Type B pancreatic cell (in vitro differentiated cells): ENCODE measurements around the gene ZNG1F. TPM values are rescaled to one million over a fixed set of nuclear protein-coding genes. Genes with fewer than 3 reads are reported as not detected.
"Not testable (repeated sequence)": the region's sequence is repeated elsewhere in the genome, so short reads cannot be mapped to it uniquely, and the experiment has no call there.

Experiments used
- DNase-seq: peaks from one replicate; pipeline ENCODE4 v3.0.0; 2021; ENCODE audit warnings: mixed read lengths; ENCODE audit not compliant: unreplicated experiment; ENCODE audit errors: extremely low spot score
- H3K27ac Mint-ChIP-seq: 2 replicates; pipeline ENCODE4 v1.8.0; 2021; ENCODE audit warnings: mild to moderate bottlenecking, mixed read lengths
- H3K27me3 Mint-ChIP-seq: 2 replicates; pipeline ENCODE4 v1.8.0; 2021; ENCODE audit warnings: mixed read lengths
- H3K36me3 Mint-ChIP-seq: 2 replicates; pipeline ENCODE4 v1.8.0; 2021; ENCODE audit warnings: mixed read lengths
- H3K4me1 Mint-ChIP-seq: one replicate; pipeline ENCODE4 v1.8.0; 2021; ENCODE audit warnings: mixed read lengths; ENCODE audit not compliant: unreplicated experiment
- H3K4me3 Mint-ChIP-seq: 2 replicates; pipeline ENCODE4 v1.8.0; 2021; ENCODE audit warnings: mild to moderate bottlenecking, mixed read lengths
- H3K9me3 Mint-ChIP-seq: 2 replicates; pipeline ENCODE4 v1.8.0; 2021; ENCODE audit warnings: mixed read lengths
- total RNA-seq: library from RNA; stranded (reverse); gene quantifications from 2 replicates; pipeline ENCODE4 v1.2.1, GENCODE V29; 2021; ENCODE audit warnings: low replicate concordance

The ZNG1F gene
- total RNA-seq, 1 donor from 2014 or later, result 15.8 TPM

- not testable (repeated sequence) for H3K9me3 Mint-ChIP-seq, H3K27ac Mint-ChIP-seq, H3K36me3 Mint-ChIP-seq
These were observed 47.2 kb downstream of the ZNG1F start for GRCh38 chr9:41141878-41142277.

GRCh38 chr9:41128581-41128980 is 60.5 kb downstream of the ZNG1F start, which contains the start of gene FOXD4L6:
FOXD4L6 (minus strand) TSS chr9:41128681; CDS start chr9:41128383, 298 bp downstream.
- not testable (repeated sequence) for H3K4me3 Mint-ChIP-seq, H3K9me3 Mint-ChIP-seq, H3K27me3 Mint-ChIP-seq, H3K36me3 Mint-ChIP-seq, DNase-seq, H3K27ac Mint-ChIP-seq, H3K4me1 Mint-ChIP-seq

More at GRCh38 chr9:41141878-41142277, 47.2 kb downstream of the ZNG1F start:
- not testable (repeated sequence) for H3K4me3 Mint-ChIP-seq, H3K4me1 Mint-ChIP-seq, H3K27me3 Mint-ChIP-seq, DNase-seq

DNA sequence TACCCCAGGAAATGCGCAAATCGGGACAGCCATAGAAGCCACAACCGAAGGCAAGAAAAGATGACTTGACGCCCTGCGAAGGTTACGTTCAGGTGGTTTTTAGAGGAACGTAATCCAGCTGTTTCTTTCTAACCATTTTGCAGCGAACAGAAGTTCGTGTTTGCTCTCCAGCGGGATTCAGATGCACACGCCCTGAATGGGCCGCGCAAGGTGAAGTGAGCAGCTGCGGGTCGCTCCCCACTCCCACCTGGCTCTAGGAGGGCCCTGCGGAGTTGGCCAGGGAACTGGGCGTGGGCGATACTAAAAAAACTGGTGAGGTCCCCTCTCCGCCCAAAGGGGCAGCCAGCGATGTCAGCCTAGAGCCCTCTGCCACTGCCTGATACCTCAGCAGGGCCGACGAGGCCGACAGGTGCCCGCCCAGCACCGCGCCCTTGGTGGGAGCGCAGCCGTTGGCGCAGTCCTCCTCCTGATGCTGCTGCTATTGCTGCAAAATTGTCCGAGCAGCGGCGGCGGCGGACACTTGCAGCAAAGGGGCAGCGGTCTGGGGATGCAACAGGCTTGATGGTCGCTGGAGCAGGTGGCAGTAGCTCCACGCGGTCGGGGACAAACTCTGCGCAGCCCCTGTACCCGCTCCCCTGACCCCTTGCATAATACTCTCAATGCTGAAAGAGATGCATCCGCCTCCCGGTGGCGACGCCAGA is 62.2 kb downstream of the ZNG1F start:
- DNase-seq, H3K27ac Mint-ChIP-seq, H3K27me3 Mint-ChIP-seq, H3K4me3 Mint-ChIP-seq, H3K9me3 Mint-ChIP-seq, H3K36me3 Mint-ChIP-seq, H3K4me1 Mint-ChIP-seq: not testable (repeated sequence)

DNA sequence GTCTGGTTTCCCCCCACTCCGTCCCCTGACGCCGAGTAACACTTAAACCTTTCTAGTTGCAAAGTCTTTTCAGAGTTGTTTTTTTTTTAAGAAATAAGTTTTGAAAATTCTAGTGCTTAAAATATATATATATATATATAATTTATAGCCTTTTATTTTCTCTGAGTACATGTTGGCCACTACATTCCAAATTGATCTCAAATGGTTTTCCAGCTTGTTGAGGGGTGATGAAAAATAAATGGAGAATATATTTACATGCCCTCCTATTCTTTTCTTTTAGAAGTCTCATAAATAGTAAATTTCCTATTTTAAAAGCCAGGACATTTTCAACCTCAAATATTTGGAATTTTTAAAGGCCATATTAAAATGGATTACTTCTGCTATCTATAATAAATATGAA is 63.2 kb downstream of the ZNG1F start:
- DNase-seq, H3K4me1 Mint-ChIP-seq, H3K27me3 Mint-ChIP-seq, H3K9me3 Mint-ChIP-seq, H3K27ac Mint-ChIP-seq, H3K36me3 Mint-ChIP-seq, H3K4me3 Mint-ChIP-seq: not testable (repeated sequence)

DNA sequence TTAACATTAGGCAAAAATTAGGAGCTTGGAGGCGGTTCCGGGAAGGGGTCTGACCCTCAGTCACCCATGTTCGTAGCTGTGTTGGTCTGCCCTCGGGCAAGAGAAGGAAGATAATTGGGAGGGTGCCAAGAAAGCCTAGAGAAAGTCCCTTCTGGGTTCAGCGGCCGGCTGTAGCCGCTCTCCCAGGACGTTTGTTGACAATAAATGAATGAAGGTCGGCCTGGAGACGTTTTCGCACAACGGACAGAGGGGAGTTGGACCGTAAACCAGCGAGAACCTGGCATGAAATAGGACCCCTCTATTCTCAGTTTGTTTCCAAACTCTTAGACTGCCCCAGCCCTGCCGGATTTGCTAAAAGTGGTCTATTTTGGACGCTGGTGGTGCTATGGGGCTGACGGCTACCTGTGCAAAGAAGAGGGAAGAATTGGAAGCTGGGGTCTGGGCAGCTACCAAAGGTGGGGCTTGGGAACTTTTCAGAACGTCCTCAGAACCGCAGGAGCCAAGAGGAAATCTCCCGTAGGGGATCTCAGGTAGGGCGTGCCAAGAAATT is 63.9 kb downstream of the ZNG1F start:
- H3K36me3 Mint-ChIP-seq, H3K27ac Mint-ChIP-seq, H3K4me1 Mint-ChIP-seq, H3K9me3 Mint-ChIP-seq, H3K4me3 Mint-ChIP-seq, DNase-seq, H3K27me3 Mint-ChIP-seq: not testable (repeated sequence)

DNA sequence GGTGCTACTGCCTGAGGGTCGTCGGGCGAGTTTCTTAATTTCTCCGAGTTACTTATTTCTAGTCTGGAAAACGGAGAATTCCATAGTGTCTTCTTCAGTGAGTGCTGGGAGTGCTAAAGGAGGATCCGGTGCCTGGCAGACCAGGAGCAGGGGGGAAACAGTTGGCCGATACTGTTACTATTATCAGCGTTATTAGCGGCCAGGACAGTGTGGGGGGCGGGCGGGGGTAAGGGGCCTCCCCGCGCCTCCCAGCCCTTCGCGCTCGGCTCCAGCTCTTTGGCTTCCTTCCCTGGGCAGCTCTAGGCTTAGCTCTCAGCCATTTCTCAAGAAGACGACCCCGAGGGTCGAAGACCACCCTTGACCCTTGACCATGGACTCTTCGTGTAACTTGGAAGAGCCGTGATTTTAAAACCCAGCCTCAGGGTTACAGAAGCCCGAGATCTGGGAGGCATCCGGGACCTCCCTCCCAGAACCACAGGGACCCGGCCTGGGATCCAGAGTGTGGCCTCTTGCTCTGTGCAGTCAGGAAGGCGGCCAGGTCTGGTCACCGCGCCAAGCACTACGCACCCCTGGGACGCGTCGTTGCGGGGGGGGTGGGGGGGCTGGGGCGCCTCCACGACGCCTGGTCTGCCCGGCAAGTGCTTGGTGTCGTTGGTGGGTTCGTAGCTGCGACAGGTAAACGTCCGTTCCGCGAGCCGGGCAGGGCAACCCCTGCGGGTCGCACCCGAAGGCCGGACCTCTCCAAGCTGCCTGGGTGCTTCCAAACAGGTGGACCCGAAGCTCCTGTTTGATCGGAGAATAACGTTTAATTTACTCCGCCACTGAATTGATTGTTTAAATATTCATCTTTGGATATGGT is 64.6 kb downstream of the ZNG1F start:
- not testable (repeated sequence) for H3K4me3 Mint-ChIP-seq, H3K36me3 Mint-ChIP-seq, H3K27me3 Mint-ChIP-seq, H3K9me3 Mint-ChIP-seq, H3K4me1 Mint-ChIP-seq, H3K27ac Mint-ChIP-seq, DNase-seq

DNA sequence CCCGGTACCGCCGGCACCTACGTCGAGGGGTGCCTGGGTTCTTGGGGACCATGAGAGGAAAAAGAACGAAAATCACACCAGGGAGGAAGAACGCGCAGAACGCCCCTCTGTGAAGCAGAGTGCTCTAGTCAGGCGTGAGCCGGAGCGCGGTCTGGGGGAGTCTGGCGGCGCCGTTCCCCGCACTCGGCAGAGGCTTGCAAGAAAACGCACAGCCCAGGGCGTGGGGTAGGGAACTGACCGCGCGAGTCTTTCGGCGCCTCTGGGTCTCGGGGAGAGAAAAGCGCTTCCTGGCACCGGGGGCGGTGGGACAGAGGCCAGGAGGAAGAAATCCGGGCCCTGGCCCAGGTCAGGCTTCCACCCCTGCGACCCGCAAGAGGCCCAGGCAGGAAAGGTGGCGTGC is 65.3 kb downstream of the ZNG1F start:
- not testable (repeated sequence) for H3K9me3 Mint-ChIP-seq, H3K4me1 Mint-ChIP-seq, H3K27me3 Mint-ChIP-seq, DNase-seq, H3K36me3 Mint-ChIP-seq, H3K27ac Mint-ChIP-seq, H3K4me3 Mint-ChIP-seq

DNA sequence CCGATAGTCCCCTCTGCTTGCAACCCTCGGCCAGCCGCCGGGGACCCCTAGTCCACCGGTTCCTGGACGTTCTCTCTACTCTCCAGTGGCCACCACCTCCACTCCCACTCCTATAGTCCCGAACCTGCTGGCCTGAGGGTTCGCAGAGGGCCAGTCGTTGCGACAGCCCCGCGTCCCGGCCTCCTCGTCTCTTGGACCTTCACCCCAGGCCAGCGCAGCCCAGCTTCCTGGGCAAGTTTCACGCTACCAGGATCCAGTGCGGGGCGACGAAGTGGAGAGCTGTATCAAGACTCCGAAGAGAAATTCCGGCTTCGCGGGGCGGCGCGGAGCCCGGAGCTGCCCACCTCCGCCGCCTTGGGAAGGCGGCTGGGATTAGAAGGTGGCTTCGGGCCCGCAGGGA is 65.7 kb downstream of the ZNG1F start:
- not testable (repeated sequence) for H3K4me3 Mint-ChIP-seq, H3K4me1 Mint-ChIP-seq, H3K9me3 Mint-ChIP-seq, H3K36me3 Mint-ChIP-seq, H3K27me3 Mint-ChIP-seq, H3K27ac Mint-ChIP-seq, DNase-seq

GRCh38 chr9:41120696-41121095 is 68.4 kb downstream of the ZNG1F start:
- not testable (repeated sequence) for H3K4me1 Mint-ChIP-seq, H3K36me3 Mint-ChIP-seq, H3K4me3 Mint-ChIP-seq, H3K27me3 Mint-ChIP-seq, H3K27ac Mint-ChIP-seq, DNase-seq, H3K9me3 Mint-ChIP-seq

DNA sequence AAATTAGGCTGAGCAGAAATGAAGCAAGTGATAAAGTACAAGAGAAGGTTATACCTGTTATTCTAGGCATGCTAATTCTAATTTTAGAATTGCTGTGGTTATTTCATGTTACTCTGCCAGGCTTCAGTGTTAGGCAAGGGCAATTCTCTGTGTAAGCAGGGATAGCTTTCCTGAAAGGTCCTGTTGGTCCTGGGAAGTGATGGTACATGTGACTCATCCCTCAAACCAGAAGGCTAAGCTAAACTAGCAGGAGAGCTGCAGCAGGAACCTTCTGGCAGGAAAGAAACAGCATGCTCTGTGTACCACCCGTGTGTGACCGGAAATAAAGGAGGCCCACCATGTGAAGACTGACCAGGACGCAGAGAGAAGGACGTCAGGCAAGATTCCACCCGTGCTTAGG is 69.4 kb downstream of the ZNG1F start:
- not testable (repeated sequence) for H3K4me3 Mint-ChIP-seq, DNase-seq, H3K36me3 Mint-ChIP-seq, H3K9me3 Mint-ChIP-seq, H3K4me1 Mint-ChIP-seq, H3K27me3 Mint-ChIP-seq, H3K27ac Mint-ChIP-seq

DNA sequence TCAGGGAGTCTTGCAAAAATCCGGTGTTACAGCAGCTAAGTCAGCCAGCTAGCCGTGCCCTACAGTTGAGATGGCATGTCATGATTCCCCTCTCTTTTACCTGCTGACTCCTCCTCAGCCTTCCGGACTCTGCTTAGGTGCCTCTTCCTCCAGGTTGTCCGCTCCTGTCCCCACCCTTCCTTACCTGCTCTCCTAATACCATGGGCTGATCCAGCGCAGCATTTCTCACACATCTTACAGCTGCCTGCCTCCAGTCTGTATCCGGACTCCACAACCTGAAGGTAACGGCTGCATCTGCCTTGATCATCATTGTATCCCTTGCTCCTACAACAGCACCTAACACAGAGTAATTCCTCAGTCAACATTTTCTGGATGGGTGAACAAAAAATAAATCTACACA is 69.8 kb downstream of the ZNG1F start:
- H3K36me3 Mint-ChIP-seq, H3K9me3 Mint-ChIP-seq, H3K4me1 Mint-ChIP-seq: not testable (repeated sequence)

GRCh38 chr9:41113348-41113747 is 75.8 kb downstream of the ZNG1F start:
- not testable (repeated sequence) for H3K4me1 Mint-ChIP-seq, H3K27me3 Mint-ChIP-seq, H3K9me3 Mint-ChIP-seq, DNase-seq, H3K36me3 Mint-ChIP-seq, H3K4me3 Mint-ChIP-seq, H3K27ac Mint-ChIP-seq

More for the DNA sequence above, 69.8 kb downstream of the ZNG1F start:
- H3K27ac Mint-ChIP-seq, H3K4me3 Mint-ChIP-seq, H3K27me3 Mint-ChIP-seq, DNase-seq: not testable (repeated sequence)

GRCh38 chr9:41111414-41111813 is 77.7 kb downstream of the ZNG1F start:
- not testable (repeated sequence) for H3K4me1 Mint-ChIP-seq

DNA sequence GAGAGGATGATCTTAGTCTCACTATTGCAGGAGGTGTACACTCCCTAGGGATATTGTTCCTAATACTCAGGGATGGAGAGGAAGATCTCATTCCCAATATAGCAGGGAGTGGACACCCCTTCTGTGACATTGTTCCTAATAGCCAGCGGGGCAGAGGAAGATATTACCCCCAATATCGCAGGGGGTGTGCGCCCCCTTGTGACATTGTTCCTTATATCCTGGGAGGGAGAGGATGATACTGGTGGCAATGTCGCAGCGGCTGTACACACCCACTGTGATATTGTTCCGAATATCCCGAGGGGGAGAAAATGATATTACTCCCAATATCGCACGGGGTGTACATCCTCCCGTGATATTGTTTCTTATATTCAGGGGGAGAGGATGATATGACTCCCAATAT is 78.2 kb downstream of the ZNG1F start:
- H3K27me3 Mint-ChIP-seq, H3K9me3 Mint-ChIP-seq, H3K4me1 Mint-ChIP-seq, H3K36me3 Mint-ChIP-seq, H3K4me3 Mint-ChIP-seq, H3K27ac Mint-ChIP-seq, DNase-seq: not testable (repeated sequence)

More at GRCh38 chr9:41111414-41111813, 77.7 kb downstream of the ZNG1F start:
- not testable (repeated sequence) for H3K9me3 Mint-ChIP-seq, DNase-seq, H3K27me3 Mint-ChIP-seq, H3K4me3 Mint-ChIP-seq, H3K36me3 Mint-ChIP-seq, H3K27ac Mint-ChIP-seq
